SK-N-SH treated with all-trans-retinoic acid at 6 μM for 48 hours (cell line): ENCODE data around the gene GRK2.

Experiments used
- ATAC-seq: fragments of 200-7000 bp; cut with Tn5 transposase; 3 replicates; pipeline ENCODE4 v1.9.1; 2020; ENCODE audit warnings: mild to moderate bottlenecking, moderate library complexity
- ARNTL ChIP-seq: fragments of 450-650 bp; formaldehyde crosslinking; IDR thresholded peaks from 2 replicates; pipeline ENCODE4 v1.5.0; 2020; ENCODE audit warnings: low read depth, mild to moderate bottlenecking, moderate library complexity, borderline replicate concordance
- BACH2 ChIP-seq: fragments of 250-450 bp; sonication (Bioruptor Pico); IDR thresholded peaks from 2 replicates; pipeline ENCODE4 v1.9.0; 2021; ENCODE audit warnings: mild to moderate bottlenecking, borderline replicate concordance
- CREB5 ChIP-seq: fragments of 250-450 bp; sonication (Bioruptor Pico); IDR thresholded peaks from 2 replicates; pipeline ENCODE4 v1.5.1; 2020; ENCODE audit warnings: low read depth, mild to moderate bottlenecking, moderate library complexity
- CSDC2 ChIP-seq: fragments of 250-450 bp; sonication (Bioruptor Pico); IDR thresholded peaks from 2 replicates; pipeline ENCODE4 v1.5.0; 2020; ENCODE audit warnings: mild to moderate bottlenecking, moderate library complexity
- ESRRG ChIP-seq: fragments of 250-450 bp; sonication (Bioruptor Pico); IDR thresholded peaks from 2 replicates; pipeline ENCODE4 v1.6.1; 2021; ENCODE audit warnings: mild to moderate bottlenecking
- ISL1 ChIP-seq: fragments of 250-450 bp; sonication (Bioruptor Pico); IDR thresholded peaks from 2 replicates; pipeline ENCODE4 v2.1.2; 2022; ENCODE audit warnings: mild to moderate bottlenecking, moderate library complexity
- OSR1 ChIP-seq: fragments of 250-450 bp; sonication (Bioruptor Pico); IDR thresholded peaks from 2 replicates; pipeline ENCODE4 v1.8.0; 2022; ENCODE audit warnings: moderate library complexity, mild to moderate bottlenecking, inconsistent platforms
- PPARA ChIP-seq: fragments of 250-450 bp; sonication (Bioruptor Pico); IDR thresholded peaks from 2 replicates; pipeline ENCODE4 v1.5.0; 2020; ENCODE audit warnings: mild to moderate bottlenecking, borderline replicate concordance
- RARB ChIP-seq: fragments of 250-450 bp; sonication (Bioruptor Pico); IDR thresholded peaks from 2 replicates; pipeline ENCODE4 v1.8.0; 2021; ENCODE audit warnings: mild to moderate bottlenecking, moderate library complexity
- SNAI2 ChIP-seq: fragments of 250-450 bp; sonication (Bioruptor Pico); IDR thresholded peaks from 2 replicates; pipeline ENCODE4 v1.5.0; 2020; ENCODE audit warnings: mild to moderate bottlenecking, moderate library complexity
- TCF4 ChIP-seq: fragments of 250-450 bp; sonication (Bioruptor Pico); IDR thresholded peaks from 2 replicates; pipeline ENCODE4 v1.8.0; 2021; ENCODE audit warnings: mild to moderate bottlenecking, moderate library complexity, borderline replicate concordance
- TOX ChIP-seq: fragments of 250-450 bp; sonication (Bioruptor Pico); IDR thresholded peaks from 2 replicates; pipeline ENCODE4 v1.8.0; 2021; ENCODE audit warnings: mild to moderate bottlenecking, moderate library complexity, borderline replicate concordance
- TSHZ2 ChIP-seq: fragments of 250-450 bp; sonication (Bioruptor Pico); IDR thresholded peaks from 2 replicates; pipeline ENCODE4 v1.5.0; 2020; ENCODE audit warnings: mild to moderate bottlenecking, moderate library complexity
- ZC3H10 ChIP-seq: fragments of 250-450 bp; sonication (Bioruptor Pico); IDR thresholded peaks from 2 replicates; pipeline ENCODE4 v1.5.1; 2021; ENCODE audit warnings: mild to moderate bottlenecking, moderate library complexity
- ZFP3 ChIP-seq: fragments of 250-450 bp; sonication (Bioruptor Pico); IDR thresholded peaks from 2 replicates; pipeline ENCODE4 v1.5.0; 2020; ENCODE audit warnings: mild to moderate bottlenecking, moderate library complexity
- ZNF565 ChIP-seq: fragments of 450-650 bp; formaldehyde crosslinking; conservative IDR thresholded peaks from 2 replicates; pipeline ENCODE4 v1.5.0; 2020; ENCODE audit warnings: low read depth, mild to moderate bottlenecking, moderate library complexity
- ZNF70 ChIP-seq: fragments of 450-650 bp; formaldehyde crosslinking; IDR thresholded peaks from 2 replicates; pipeline ENCODE4 v1.5.0; 2020; ENCODE audit warnings: mild to moderate bottlenecking, moderate library complexity
- ZNF8 ChIP-seq: fragments of 450-650 bp; formaldehyde crosslinking; IDR thresholded peaks from 2 replicates; pipeline ENCODE4 v1.5.0; 2020; ENCODE audit warnings: mild to moderate bottlenecking, moderate library complexity
- TF ChIP-seq, protein P1 (sequence below): fragments of 250-450 bp; sonication (Bioruptor Pico); IDR thresholded peaks from 2 replicates; pipeline ENCODE4 v1.8.0; 2020; ENCODE audit warnings: mild to moderate bottlenecking, moderate library complexity, borderline replicate concordance
- TF ChIP-seq, protein P2 (sequence below): fragments of 250-450 bp; sonication (Bioruptor Pico); IDR thresholded peaks from 2 replicates; pipeline ENCODE4 v1.5.1; 2021; ENCODE audit warnings: mild to moderate bottlenecking, moderate library complexity

The GRK2 gene

DNA sequence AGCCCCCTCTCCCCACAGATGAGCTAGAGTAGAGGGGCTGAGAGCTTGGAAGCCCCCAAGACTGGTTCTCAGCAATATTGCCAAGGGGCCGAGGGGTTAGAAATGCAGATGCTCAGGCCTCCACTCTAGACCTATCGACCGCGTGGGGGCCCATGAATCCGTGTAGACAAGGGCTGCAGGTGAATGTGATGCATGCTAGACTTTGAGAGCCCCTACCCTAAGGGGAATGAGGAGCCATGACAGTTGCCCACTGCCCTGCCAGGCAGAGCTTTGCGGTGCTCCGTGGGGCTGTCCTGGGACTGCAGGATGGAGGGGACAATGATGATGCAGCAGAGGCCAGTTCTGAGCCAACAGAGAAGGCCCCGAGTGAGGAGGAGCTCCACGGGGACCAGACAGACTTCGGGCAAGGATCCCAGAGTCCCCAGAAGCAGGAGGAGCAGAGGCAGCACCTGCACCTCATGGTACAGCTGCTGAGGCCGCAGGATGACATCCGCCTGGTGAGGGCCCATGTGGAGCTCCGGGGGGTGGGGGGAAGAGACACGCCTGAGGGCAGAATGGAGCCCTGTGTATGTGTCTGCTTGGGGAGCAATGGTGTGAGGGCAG, 38.3 kb downstream of the GRK2 start:
- ATAC-seq, result no peak
- TF ChIP-seq OSR1 (CRISPR knock-in tag) (no peak), ZFP3 (CRISPR knock-in tag) (no peak), ESRRG (no peak), TOX (CRISPR knock-in tag) (no peak), ZNF565 (CRISPR knock-in tag) (no peak), SNAI2 (no peak), CREB5 (CRISPR knock-in tag) (no peak), ZNF8 (no peak), ARNTL (CRISPR knock-in tag) (no peak), CSDC2 (CRISPR knock-in tag) (no peak), TCF4 (no peak), RARB (CRISPR knock-in tag) (no peak), ISL1 (no peak), TSHZ2 (CRISPR knock-in tag) (no peak), BACH2 (CRISPR knock-in tag) (no peak), PPARA (CRISPR knock-in tag) (no peak)
- TF ChIP-seq, protein P1, sequence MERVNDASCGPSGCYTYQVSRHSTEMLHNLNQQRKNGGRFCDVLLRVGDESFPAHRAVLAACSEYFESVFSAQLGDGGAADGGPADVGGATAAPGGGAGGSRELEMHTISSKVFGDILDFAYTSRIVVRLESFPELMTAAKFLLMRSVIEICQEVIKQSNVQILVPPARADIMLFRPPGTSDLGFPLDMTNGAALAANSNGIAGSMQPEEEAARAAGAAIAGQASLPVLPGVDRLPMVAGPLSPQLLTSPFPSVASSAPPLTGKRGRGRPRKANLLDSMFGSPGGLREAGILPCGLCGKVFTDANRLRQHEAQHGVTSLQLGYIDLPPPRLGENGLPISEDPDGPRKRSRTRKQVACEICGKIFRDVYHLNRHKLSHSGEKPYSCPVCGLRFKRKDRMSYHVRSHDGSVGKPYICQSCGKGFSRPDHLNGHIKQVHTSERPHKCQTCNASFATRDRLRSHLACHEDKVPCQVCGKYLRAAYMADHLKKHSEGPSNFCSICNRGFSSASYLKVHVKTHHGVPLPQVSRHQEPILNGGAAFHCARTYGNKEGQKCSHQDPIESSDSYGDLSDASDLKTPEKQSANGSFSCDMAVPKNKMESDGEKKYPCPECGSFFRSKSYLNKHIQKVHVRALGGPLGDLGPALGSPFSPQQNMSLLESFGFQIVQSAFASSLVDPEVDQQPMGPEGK, result no peak
- TF ChIP-seq, protein P2, sequence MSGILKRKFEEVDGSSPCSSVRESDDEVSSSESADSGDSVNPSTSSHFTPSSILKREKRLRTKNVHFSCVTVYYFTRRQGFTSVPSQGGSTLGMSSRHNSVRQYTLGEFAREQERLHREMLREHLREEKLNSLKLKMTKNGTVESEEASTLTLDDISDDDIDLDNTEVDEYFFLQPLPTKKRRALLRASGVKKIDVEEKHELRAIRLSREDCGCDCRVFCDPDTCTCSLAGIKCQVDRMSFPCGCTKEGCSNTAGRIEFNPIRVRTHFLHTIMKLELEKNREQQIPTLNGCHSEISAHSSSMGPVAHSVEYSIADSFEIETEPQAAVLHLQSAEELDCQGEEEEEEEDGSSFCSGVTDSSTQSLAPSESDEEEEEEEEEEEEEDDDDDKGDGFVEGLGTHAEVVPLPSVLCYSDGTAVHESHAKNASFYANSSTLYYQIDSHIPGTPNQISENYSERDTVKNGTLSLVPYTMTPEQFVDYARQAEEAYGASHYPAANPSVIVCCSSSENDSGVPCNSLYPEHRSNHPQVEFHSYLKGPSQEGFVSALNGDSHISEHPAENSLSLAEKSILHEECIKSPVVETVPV (CRISPR knock-in tag), result no peak
- TF ChIP-seq, all 23 proteins: peak for 0

DNA sequence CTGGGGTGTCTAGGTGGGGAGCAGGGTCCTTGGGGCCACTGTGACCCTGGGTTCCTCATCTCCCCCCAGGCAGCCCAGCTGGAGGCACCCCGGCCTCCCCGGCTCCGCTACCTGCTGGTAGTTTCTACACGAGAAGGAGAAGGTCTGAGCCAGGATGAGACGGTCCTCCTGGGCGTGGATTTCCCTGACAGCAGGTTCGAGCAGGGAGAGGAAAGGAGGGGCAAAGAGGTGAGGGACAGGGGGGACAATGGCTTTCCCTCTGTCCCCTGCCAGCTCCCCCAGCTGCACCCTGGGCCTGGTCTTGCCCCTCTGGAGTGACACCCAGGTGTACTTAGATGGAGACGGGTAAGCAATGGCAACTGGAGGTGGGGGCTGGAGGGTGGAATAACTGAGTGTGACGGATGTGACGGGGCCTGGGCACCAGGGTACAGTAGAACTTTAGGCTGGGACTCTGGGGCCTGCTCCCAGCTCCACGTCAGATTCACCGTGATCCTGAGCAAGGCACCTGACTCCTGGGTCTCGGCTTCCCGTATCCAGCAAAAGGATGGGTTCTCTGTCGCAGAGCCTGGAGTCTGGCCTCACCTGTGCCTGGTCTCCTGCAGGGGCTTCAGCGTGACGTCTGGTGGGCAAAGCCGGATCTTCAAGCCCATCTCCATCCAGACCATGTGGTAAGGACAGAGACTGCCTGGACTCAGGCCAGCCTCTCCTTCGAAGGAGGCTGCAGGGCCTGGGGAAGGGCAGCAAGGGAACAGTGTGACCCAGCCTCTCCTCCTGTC, 40.7 kb downstream of the GRK2 start:
- no peak for TF ChIP-seq TSHZ2 (CRISPR knock-in tag)
- no peak for TF ChIP-seq ZNF70 (CRISPR knock-in tag)
- TF ChIP-seq ZFP3 (CRISPR knock-in tag), result no peak
- TF ChIP-seq TCF4, result no peak
- TF ChIP-seq SNAI2, result no peak
- no peak for TF ChIP-seq CREB5 (CRISPR knock-in tag)
- TF ChIP-seq ZC3H10 (CRISPR knock-in tag), result no peak
- TF ChIP-seq TOX (CRISPR knock-in tag), result no peak
- no peak for TF ChIP-seq ESRRG
- TF ChIP-seq, protein P1, result no peak
- ATAC-seq, result no peak
